Mesenchymal stem cell (in vitro differentiated cells and primary cell): ENCODE data around the gene PCNT.

ENCODE experiments used
- DNase-seq: peaks from one replicate; pipeline ENCODE4 v3.0.0-alpha.2; 2013
- H2AFZ ChIP-seq: one replicate; pipeline ENCODE4 v1.6.1; 2013; ENCODE audit warnings: low read depth, mild to moderate bottlenecking, control low read depth, inconsistent platforms, low read length, moderate library complexity
- H2AK5ac ChIP-seq: 2 replicates; pipeline ENCODE4 v1.6.1; 2013; ENCODE audit warnings: low read length, moderate library complexity, mild to moderate bottlenecking, inconsistent platforms; ENCODE audit not compliant: severe bottlenecking
- H2BK120ac ChIP-seq: one replicate; pipeline ENCODE4 v1.6.1; 2013; ENCODE audit warnings: low read depth, mild to moderate bottlenecking, inconsistent platforms, low read length, moderate library complexity
- H2BK12ac ChIP-seq, 2 experiments: one replicate each; pipeline ENCODE4 v1.6.1; 2013; ENCODE audit warnings: inconsistent platforms in 2 of 2, low read length in 2 of 2, mild to moderate bottlenecking in 2 of 2, moderate library complexity in 2 of 2, control low read depth in 1 of 2
- H2BK15ac ChIP-seq: one replicate; pipeline ENCODE4 v1.6.1; 2013; ENCODE audit warnings: mild to moderate bottlenecking, low read depth, inconsistent platforms; ENCODE audit not compliant: poor library complexity, severe bottlenecking
- H2BK5ac ChIP-seq: 2 replicates; pipeline ENCODE4 v1.6.1; 2013; ENCODE audit warnings: low read depth, mild to moderate bottlenecking, low read length, control low read depth, inconsistent platforms; ENCODE audit not compliant: poor library complexity, severe bottlenecking
- H3K14ac ChIP-seq, 2 experiments: one replicate each; pipeline ENCODE4 v1.6.1; 2013; ENCODE audit warnings: inconsistent platforms in 2 of 2, low read length in 2 of 2, control low read depth in 1 of 2, mild to moderate bottlenecking in 1 of 2, moderate library complexity in 1 of 2
- H3K18ac ChIP-seq, 2 experiments: one replicate each; pipeline ENCODE4 v1.6.1; 2013; ENCODE audit warnings: inconsistent platforms in 2 of 2, low read length in 2 of 2, control low read depth in 1 of 2, low read depth in 1 of 2, mild to moderate bottlenecking in 1 of 2
- H3K23ac ChIP-seq, 2 experiments: one replicate each; pipeline ENCODE4 v1.6.1; 2013; ENCODE audit warnings: inconsistent platforms in 2 of 2, low read length in 2 of 2, mild to moderate bottlenecking in 2 of 2, moderate library complexity in 2 of 2, control low read depth in 1 of 2
- H3K27ac ChIP-seq: 2 replicates; pipeline ENCODE4 v1.5.1; 2013; ENCODE audit warnings: mild to moderate bottlenecking, moderate library complexity, low read length, control low read depth, inconsistent platforms; ENCODE audit not compliant: poor library complexity, severe bottlenecking
- H3K27me3 ChIP-seq, 2 experiments: 2 replicates each; pipeline versions ENCODE4 v1.6.1 to v1.7.0; 2013; ENCODE audit warnings: low read length in 2 of 2, mild to moderate bottlenecking in 2 of 2, moderate library complexity in 2 of 2, control low read depth in 1 of 2, inconsistent platforms in 1 of 2; ENCODE audit not compliant: control insufficient read depth in 1 of 2, insufficient read depth in 1 of 2
- H3K36me3 ChIP-seq, 2 experiments: 2 replicates each; pipeline versions ENCODE4 v1.6.1 to v1.7.0; 2013; ENCODE audit warnings: low read length in 2 of 2, control low read depth in 1 of 2, inconsistent platforms in 1 of 2, low read depth in 1 of 2, mild to moderate bottlenecking in 1 of 2; ENCODE audit not compliant: insufficient read depth in 2 of 2, control insufficient read depth in 1 of 2
- H3K4ac ChIP-seq, 2 experiments: one replicate each; pipeline ENCODE4 v1.6.1; 2013; ENCODE audit warnings: inconsistent platforms in 2 of 2, low read length in 2 of 2, mild to moderate bottlenecking in 2 of 2, moderate library complexity in 2 of 2, control low read depth in 1 of 2, low read depth in 1 of 2
- H3K4me1 ChIP-seq: 2 replicates; pipeline ENCODE4 v1.6.1; 2013; ENCODE audit warnings: low read depth, low read length, control low read depth; ENCODE audit not compliant: control insufficient read depth, insufficient read depth
- H3K4me2 ChIP-seq: 2 replicates; pipeline ENCODE4 v1.6.1; 2013; ENCODE audit warnings: low read length, mild to moderate bottlenecking, inconsistent platforms; ENCODE audit not compliant: poor library complexity, severe bottlenecking
- H3K4me3 ChIP-seq, 2 experiments: 2 replicates each; pipeline versions ENCODE4 v1.5.1 to v1.7.0; 2013; ENCODE audit warnings: low read length in 2 of 2, mild to moderate bottlenecking in 2 of 2, control low read depth in 1 of 2, low read depth in 1 of 2; ENCODE audit not compliant: insufficient read depth in 1 of 2
- H3K79me1 ChIP-seq: replicated peaks from 2 replicates; pipeline ENCODE4 v1.6.1; 2013; ENCODE audit warnings: mild to moderate bottlenecking, control low read depth, low read length, inconsistent platforms; ENCODE audit not compliant: poor library complexity, severe bottlenecking
- H3K9ac ChIP-seq: 2 replicates; pipeline ENCODE4 v1.7.0; 2013; ENCODE audit warnings: mild to moderate bottlenecking, low read length, moderate library complexity
- H3K9me3 ChIP-seq: 2 replicates; pipeline ENCODE4 v1.7.0; 2013; ENCODE audit warnings: mild to moderate bottlenecking, low read length; ENCODE audit not compliant: control insufficient read depth
- H4K8ac ChIP-seq: one replicate; pipeline ENCODE4 v1.6.1; 2013; ENCODE audit warnings: inconsistent platforms, mild to moderate bottlenecking, low read length, moderate library complexity
- H4K91ac ChIP-seq: one replicate; pipeline ENCODE4 v1.6.1; 2013; ENCODE audit warnings: mild to moderate bottlenecking, low read length, inconsistent platforms
- WGBS: methylation state at CpG from one replicate; pipeline ENCODE4 v1.1.7; 2013; ENCODE audit warnings: mixed read lengths; 5-methylcytosine and 5-hydroxymethylcytosine counted together

PCNT gene

DNA sequence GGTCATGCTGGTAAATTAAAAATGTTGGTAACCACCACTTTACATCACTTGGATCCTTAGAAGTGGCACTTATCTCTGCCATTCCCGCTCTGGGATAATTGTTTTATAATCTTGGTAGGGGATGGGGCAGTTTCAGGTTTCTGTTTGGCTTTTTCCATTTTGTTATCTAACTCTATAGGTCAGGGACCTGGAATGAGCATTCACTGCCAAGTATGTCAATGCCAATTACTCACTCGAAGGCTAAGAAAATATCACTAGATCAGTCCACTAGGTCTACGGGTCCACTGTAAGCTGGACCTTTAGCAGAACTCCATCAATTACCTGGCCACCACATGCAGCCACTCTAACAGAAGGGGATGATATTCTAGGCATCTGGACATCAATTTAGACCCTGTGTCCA is 130.2 kb downstream of the PCNT start:
- no peak overlapping the region for H3K4me2 ChIP-seq
- H4K8ac ChIP-seq = no peak overlapping the region
- no peak overlapping the region for H2BK120ac ChIP-seq
- H3K4me3 ChIP-seq = no peak overlapping the region
- no peak overlapping the region for H2BK5ac ChIP-seq
- 68% methylated on average over 3 of the region's 3 CpGs for WGBS
- H3K27ac ChIP-seq = no peak overlapping the region
- H3K9ac ChIP-seq = no peak overlapping the region
- H3K4ac ChIP-seq = no peak overlapping the region
- no peak overlapping the region for H2AFZ ChIP-seq
- no peak for DNase-seq
- H3K9me3 ChIP-seq = no peaks in the 10 kb centered on the region
- no peaks in the 10 kb centered on the region for H3K27me3 ChIP-seq
- no peak overlapping the region for H2BK15ac ChIP-seq
- H2BK12ac ChIP-seq = no peak overlapping the region
- no peak overlapping the region for H3K14ac ChIP-seq
- H2AK5ac ChIP-seq = no peak overlapping the region
- peaks cover 53% of the 10 kb centered on the region for H3K79me1 ChIP-seq
- H3K23ac ChIP-seq = no peak overlapping the region
- peaks cover 2 to 4% of the 10 kb centered on the region in 2 experiments for H3K36me3 ChIP-seq
- no peak overlapping the region for H4K91ac ChIP-seq
- no peak overlapping the region for H3K18ac ChIP-seq
- H3K4me1 ChIP-seq = peaks cover 8% of the 10 kb centered on the region

DNA sequence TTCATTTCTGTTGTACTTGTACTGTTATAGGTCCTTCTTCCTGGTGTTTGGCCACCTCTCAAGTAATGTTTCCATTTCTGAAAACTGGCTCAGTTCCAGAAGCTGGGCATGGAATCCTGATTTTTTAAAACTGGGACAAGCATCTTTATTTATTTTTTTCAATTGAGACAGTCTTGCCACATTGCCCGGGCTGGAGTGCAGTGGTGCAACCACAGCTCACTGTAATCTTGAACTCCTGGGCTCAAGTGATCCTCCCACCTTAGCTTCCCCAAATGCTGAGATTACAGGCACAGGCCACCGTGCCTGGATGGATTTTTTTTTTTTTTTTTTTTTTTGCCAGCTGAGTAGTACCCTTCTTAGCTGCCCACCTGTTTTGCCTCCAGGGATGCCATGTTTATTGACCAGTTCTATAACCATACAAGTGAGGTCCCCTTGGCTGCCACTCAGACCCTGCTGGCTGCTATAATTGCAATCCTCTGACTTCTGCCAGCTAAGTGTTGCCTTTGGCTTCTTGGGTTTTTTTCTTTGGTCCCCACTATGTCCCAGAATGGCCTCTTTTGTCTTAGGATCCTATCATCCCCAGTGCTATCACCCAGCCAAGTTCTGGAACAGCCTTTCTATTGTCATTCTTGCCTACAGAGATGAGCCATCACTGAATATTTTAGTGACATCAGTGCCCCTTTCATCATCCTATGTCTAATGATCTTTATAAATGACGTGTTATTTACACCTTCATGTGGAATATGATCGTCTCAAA is 130.9 kb downstream of the PCNT start:
- DNase-seq = no peak
- no peak overlapping the region for H2BK15ac ChIP-seq
- no peak overlapping the region for H3K4ac ChIP-seq
- no peak overlapping the region for H4K8ac ChIP-seq
- H4K91ac ChIP-seq = no peak overlapping the region
- peaks cover 2 to 4% of the 10 kb centered on the region in 2 experiments for H3K36me3 ChIP-seq
- H2AFZ ChIP-seq = no peak overlapping the region
- no peak overlapping the region for H3K4me2 ChIP-seq
- no peak overlapping the region for H2BK12ac ChIP-seq
- no peak overlapping the region for H2BK120ac ChIP-seq
- peaks cover 51% of the 10 kb centered on the region for H3K79me1 ChIP-seq
- no peak overlapping the region for H3K18ac ChIP-seq
- peak overlapping the region; percentile 38 for H3K9ac ChIP-seq
- no peak overlapping the region for H3K14ac ChIP-seq
- H3K4me1 ChIP-seq = peaks cover 10% of the 10 kb centered on the region
- 97% methylated on average over 4 of the region's 4 CpGs for WGBS
- H3K23ac ChIP-seq = no peak overlapping the region
- H3K27ac ChIP-seq = no peak overlapping the region
- no peak overlapping the region for H2BK5ac ChIP-seq
- no peaks in the 10 kb centered on the region for H3K27me3 ChIP-seq
- H3K4me3 ChIP-seq = no peak overlapping the region
- no peak overlapping the region for H2AK5ac ChIP-seq
- H3K9me3 ChIP-seq = no peaks in the 10 kb centered on the region

DNA sequence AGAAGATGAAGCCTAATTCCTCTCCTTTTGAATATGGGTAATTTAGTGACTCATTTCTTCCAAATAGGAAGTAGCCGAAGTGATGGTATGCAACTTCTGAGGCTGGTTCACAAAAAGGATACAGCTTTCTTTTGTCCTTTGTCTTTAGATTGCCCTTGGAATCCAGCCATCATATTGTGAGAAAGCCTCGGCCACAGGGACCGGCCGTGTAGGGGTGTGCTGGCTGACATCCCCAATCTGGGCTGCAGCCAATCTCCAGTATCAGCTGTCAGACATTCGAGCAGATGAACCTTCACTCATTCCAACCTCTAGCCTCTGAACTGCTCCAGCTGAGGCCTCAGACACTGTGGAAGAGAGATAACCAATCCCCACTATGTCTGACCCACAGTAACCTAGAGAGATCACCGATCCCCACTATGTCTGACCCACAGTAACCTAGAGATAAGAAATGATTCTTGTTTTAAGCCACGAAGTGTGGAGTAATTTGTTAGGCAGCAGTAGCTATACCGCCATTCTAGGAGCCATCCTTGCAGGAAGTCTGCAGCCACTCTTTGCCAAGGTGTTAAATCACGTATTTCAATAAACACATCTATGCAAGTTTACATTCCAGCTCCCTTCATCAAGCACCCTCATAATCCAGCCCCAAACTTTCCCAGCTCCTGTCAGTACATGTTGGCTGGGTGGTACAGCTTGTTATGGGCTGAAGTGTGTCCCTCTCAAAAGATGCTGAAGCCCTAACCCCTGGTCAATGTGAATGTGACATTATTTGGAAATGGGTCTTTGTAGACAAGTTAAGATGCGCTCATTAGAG is 131.8 kb downstream of the PCNT start:
- Histone ChIP-seq H3K4me2 (no peak overlapping the region), H3K4me1 (peaks cover 10% of the 10 kb centered on the region), H3K9me3 (no peaks in the 10 kb centered on the region), H3K14ac (no peak overlapping the region), H3K4ac (no peak overlapping the region), H3K9ac (peak overlapping the region; percentile 38), H3K4me3 (no peak overlapping the region), H3K23ac (no peak overlapping the region), H3K18ac (peak overlapping the region in 1 of 2 experiments; percentile 18), H3K36me3 (peaks cover 2 to 4% of the 10 kb centered on the region in 2 experiments), H2BK120ac (no peak overlapping the region), H2BK12ac (no peak overlapping the region), H2AK5ac (no peak overlapping the region), H2AFZ (no peak overlapping the region), H4K91ac (no peak overlapping the region), H3K27ac (no peak overlapping the region), H4K8ac (no peak overlapping the region), H3K27me3 (no peaks in the 10 kb centered on the region), H2BK5ac (no peak overlapping the region), H2BK15ac (no peak overlapping the region), H3K79me1 (peaks cover 48% of the 10 kb centered on the region)
- DNase-seq = peak; percentile 34
- WGBS = 67% methylated on average over 9 of the region's 10 CpGs

DNA sequence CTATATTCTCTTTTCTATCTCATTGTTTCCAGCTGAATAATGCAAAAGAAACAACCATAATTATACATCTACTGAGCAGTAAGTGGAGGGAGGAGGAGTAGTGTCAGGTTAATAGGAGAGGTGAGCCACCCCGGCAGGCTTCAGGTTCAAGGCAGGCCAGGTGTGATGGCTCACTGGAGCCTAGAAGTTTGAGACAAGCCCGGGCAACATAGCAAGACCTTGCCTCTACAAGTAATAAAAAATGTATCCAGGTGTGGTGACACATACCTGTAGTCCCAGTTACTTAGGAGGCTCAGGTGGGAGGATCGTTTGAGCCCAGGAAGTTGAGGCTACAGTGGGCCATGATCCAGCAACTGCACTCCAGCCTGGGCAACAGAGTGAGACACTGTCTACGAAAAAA is 132.8 kb downstream of the PCNT start:
- Histone ChIP-seq H2BK15ac (no peak overlapping the region), H2AK5ac (no peak overlapping the region), H3K27me3 (no peaks in the 10 kb centered on the region), H3K14ac (no peak overlapping the region), H3K9me3 (no peaks in the 10 kb centered on the region), H3K36me3 (peaks cover 2 to 4% of the 10 kb centered on the region in 2 experiments), H3K23ac (no peak overlapping the region), H3K79me1 (peaks cover 45% of the 10 kb centered on the region), H2AFZ (no peak overlapping the region), H4K91ac (no peak overlapping the region), H2BK5ac (no peak overlapping the region), H3K27ac (no peak overlapping the region), H3K4ac (no peak overlapping the region), H3K9ac (no peak overlapping the region), H3K18ac (no peak overlapping the region), H3K4me1 (peaks cover 10% of the 10 kb centered on the region), H3K4me3 (peak overlapping the region in 1 of 2 experiments; percentile 84), H4K8ac (no peak overlapping the region), H3K4me2 (no peak overlapping the region), H2BK12ac (no peak overlapping the region), H2BK120ac (no peak overlapping the region)
- DNase-seq = no peak
- WGBS = over 99% methylated on average over 4 of the region's 4 CpGs
